Raji (cell line): ENCODE measurements around the gene PFKFB4.

Experiments
- POLR2A ChIP-seq: IDR thresholded peaks from 2 replicates; pipeline ENCODE4 v1.6.1; 2011; ENCODE audit warnings: low read depth, low read length, control low read depth; ENCODE audit not compliant: insufficient read depth

PFKFB4 gene

GRCh38 chr3:48472923-48473616 lies 83.5 kb downstream of the PFKFB4 start:
- TF ChIP-seq POLR2A = peak; percentile 97

- TF ChIP-seq POLR2A = no peak
Measured at GRCh38 chr3:48472673-48472922, 84.0 kb downstream of the PFKFB4 start.

- 0 out of 2 replicates have a peak, but pooled peaks have one; percentile 14 for TF ChIP-seq POLR2A
Measured at GRCh38 chr3:48470286-48470685, 86.3 kb downstream of the PFKFB4 start.

DNA sequence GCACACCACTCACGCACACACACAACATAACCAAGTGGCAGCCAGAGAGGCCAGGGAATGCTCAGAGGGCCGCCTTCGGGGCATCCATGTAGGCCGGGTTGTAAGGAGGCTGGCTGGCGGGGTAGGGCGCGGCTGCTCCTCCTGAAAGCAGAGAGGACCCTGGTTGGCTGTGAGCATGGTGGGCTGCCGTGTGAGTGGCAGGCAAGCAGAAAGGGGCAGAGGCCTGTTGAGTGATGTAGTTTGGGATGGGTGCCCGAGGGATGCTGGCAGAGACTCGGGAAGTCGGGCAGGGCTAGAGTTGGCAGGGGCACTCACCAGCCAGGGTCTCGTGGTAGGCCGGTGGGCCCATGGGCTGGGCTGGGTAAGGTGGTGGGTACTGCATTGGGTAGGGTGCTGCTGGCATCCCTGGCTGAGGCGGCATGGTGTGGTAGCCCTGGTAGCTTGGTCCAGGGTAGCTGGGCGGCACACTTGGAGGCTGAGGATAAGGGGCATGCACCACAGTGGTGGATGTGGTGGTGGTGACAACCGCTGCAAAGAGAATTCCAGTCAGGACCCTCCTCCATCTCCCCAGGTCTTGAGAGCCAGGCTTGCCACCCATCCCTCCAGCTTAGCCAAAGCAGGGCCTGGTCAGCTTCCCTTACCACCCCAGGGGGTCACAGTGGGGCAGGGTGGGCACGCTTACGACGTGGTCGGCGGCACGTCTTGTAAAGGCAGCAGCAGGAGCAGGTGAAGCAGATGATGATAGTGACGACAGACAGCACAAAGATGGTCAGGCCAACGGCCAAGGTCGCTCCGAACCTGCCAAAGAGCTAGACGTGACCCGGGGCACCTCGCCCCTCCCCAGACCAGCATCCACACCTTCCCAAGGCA lies 87.3 kb downstream of the PFKFB4 start:
- TF ChIP-seq POLR2A = no peak

GRCh38 chr3:48468329-48468731 lies 88.3 kb downstream of the PFKFB4 start:
- TF ChIP-seq POLR2A = no peak
